Endothelial cell of umbilical vein (primary cell): ENCODE data around the gene MACROD2. TPM values are rescaled to one million over a fixed set of nuclear protein-coding genes. Genes with fewer than 3 reads are reported as not detected.

Experiments
- BruUV-seq: library from RNA; stranded (reverse); fragments of 400-500 nt; replicated peaks from 2 replicates; lab custom pipeline; 2021; lab: Mats Ljungman, UMichigan
- CTCF ChIA-PET: fragments of 300-600, 350-600 bp; sonication (Branson Sonifier 250); formaldehyde crosslinking; loops from one replicate; lab custom pipeline; 2021; ENCODE audit warnings: antibody characterized with exemption, inconsistent platforms; lab: Charles Lee
- POLR2A ChIA-PET: fragments of 300-600, 350-600 bp; sonication (Branson Sonifier 250); formaldehyde crosslinking; loops from one replicate; lab custom pipeline; 2021; ENCODE audit warnings: antibody characterized with exemption, inconsistent platforms; lab: Charles Lee
- DNase-seq: peaks from one replicate; pipeline ENCODE4 v3.0.0-alpha.2; 2011; ENCODE audit warnings: low read depth, low spot score
- FAIRE-seq: peaks from 2 replicates; lab custom pipeline; 2011; peaks lifted over from hg19 to GRCh38; lab: Jason Lieb, UNC
- H2AFZ ChIP-seq: 2 replicates; pipeline ENCODE4 v1.6.0; 2012; ENCODE audit warnings: low read depth, low read length, control low read depth, inconsistent platforms
- H3K27ac ChIP-seq: 2 replicates; pipeline ENCODE4 v1.5.1; 2011; ENCODE audit warnings: low read depth, mild to moderate bottlenecking, control low read depth, low read length, moderate library complexity; ENCODE audit not compliant: insufficient read depth
- H3K27me3 ChIP-seq, 2 experiments: 2 replicates each; pipeline versions ENCODE4 v1.6.0 to v1.6.1; 2011; ENCODE audit warnings: low read length in 2 of 2, mixed read lengths in 1 of 2; ENCODE audit not compliant: control insufficient read depth in 2 of 2, insufficient read depth in 2 of 2
- H3K36me3 ChIP-seq, 2 experiments: 2 replicates in 1 of 2; 3 replicates in 1 of 2; pipeline ENCODE4 v1.5.1; 2011; ENCODE audit warnings: low read length in 2 of 2, mild to moderate bottlenecking in 1 of 2, moderate library complexity in 1 of 2; ENCODE audit not compliant: control insufficient read depth in 2 of 2, insufficient read depth in 2 of 2; ENCODE audit errors: extremely low read depth in 1 of 2
- H3K4me1 ChIP-seq: 3 replicates; pipeline ENCODE4 v1.5.1; 2011; ENCODE audit warnings: mild to moderate bottlenecking, low read length; ENCODE audit not compliant: control insufficient read depth, insufficient read depth; ENCODE audit errors: extremely low read depth
- H3K4me2 ChIP-seq: 2 replicates; pipeline ENCODE4 v1.6.1; 2011; ENCODE audit warnings: low read length, control low read depth, mixed read lengths; ENCODE audit not compliant: insufficient read depth
- H3K4me3 ChIP-seq, 3 experiments: fragments of 200-600 bp in 1 of 3; sonication (generic), shearing (Covaris generic) in 1 of 3; replicated peaks in 1 of 3; 2 replicates each; pipeline ENCODE4 v1.5.1; 2011 to 2016; ENCODE audit warnings: control low read depth in 3 of 3, low read length in 3 of 3, mild to moderate bottlenecking in 2 of 3, inconsistent platforms in 1 of 3, low read depth in 1 of 3, moderate library complexity in 1 of 3; ENCODE audit not compliant: insufficient read depth in 1 of 3
- H3K79me2 ChIP-seq: 2 replicates; pipeline ENCODE4 v1.6.0; 2012; ENCODE audit warnings: low read length, inconsistent platforms; ENCODE audit not compliant: control insufficient read depth, insufficient read depth
- H3K9ac ChIP-seq: replicated peaks from 2 replicates; pipeline ENCODE3; 2011; ENCODE audit warnings: low read length, control low read depth; ENCODE audit not compliant: insufficient read depth; ENCODE audit errors: extremely low read depth
- H3K9me1 ChIP-seq: replicated peaks from 3 replicates; pipeline ENCODE4 v1.6.0; 2011; ENCODE audit warnings: mild to moderate bottlenecking, low read length; ENCODE audit not compliant: control insufficient read depth, insufficient read depth; ENCODE audit errors: extremely low read depth
- H3K9me3 ChIP-seq: replicated peaks from 2 replicates; pipeline ENCODE4 v1.5.1; 2012; ENCODE audit warnings: low read length, inconsistent platforms; ENCODE audit not compliant: control insufficient read depth, insufficient read depth
- H4K20me1 ChIP-seq: replicated peaks from 2 replicates; pipeline ENCODE3; 2011; ENCODE audit warnings: mild to moderate bottlenecking, low read length; ENCODE audit not compliant: control insufficient read depth, insufficient read depth; ENCODE audit errors: extremely low read depth
- CTCF ChIP-seq, 2 donors: IDR thresholded peaks; 1 replicate in 1 of 2; 2 replicates in 1 of 2; pipeline ENCODE4 v1.5.1; 2011; ENCODE audit warnings: low read length in 2 of 2, mild to moderate bottlenecking in 2 of 2, moderate library complexity in 2 of 2, control low read depth in 1 of 2, inconsistent platforms in 1 of 2, low read depth in 1 of 2; ENCODE audit not compliant: insufficient read depth in 1 of 2; ENCODE audit errors: extremely low read depth in 1 of 2
- EZH2 ChIP-seq: IDR thresholded peaks from 2 replicates; pipeline ENCODE4 v1.6.1; 2012; ENCODE audit warnings: borderline replicate concordance, low read depth, mild to moderate bottlenecking, moderate library complexity, low read length, inconsistent platforms; ENCODE audit not compliant: severe bottlenecking
- FOS ChIP-seq: IDR thresholded peaks from 2 replicates; pipeline ENCODE4 v1.6.1; 2011; ENCODE audit warnings: mild to moderate bottlenecking, low read length, moderate library complexity, borderline replicate concordance; ENCODE audit not compliant: insufficient read depth
- GATA2 ChIP-seq: IDR thresholded peaks from 2 replicates; pipeline ENCODE4 v1.7.0; 2011; ENCODE audit warnings: low read depth, mild to moderate bottlenecking, moderate library complexity, mixed read lengths, low read length; ENCODE audit not compliant: insufficient read length, insufficient read depth
- JUN ChIP-seq: IDR thresholded peaks from 2 replicates; pipeline ENCODE4 v1.6.1; 2011; ENCODE audit warnings: borderline replicate concordance, low read depth; ENCODE audit not compliant: insufficient read length, insufficient read depth
- MAX ChIP-seq: IDR thresholded peaks from 2 replicates; pipeline ENCODE4 v1.6.1; 2011; ENCODE audit not compliant: insufficient read depth, insufficient read length
- MYC ChIP-seq: IDR thresholded peaks from one replicate; pipeline ENCODE4 v1.6.1; 2011; ENCODE audit warnings: mild to moderate bottlenecking, low read depth, low read length
- POLR2A ChIP-seq: IDR thresholded peaks from 2 replicates; pipeline ENCODE4 v1.6.1; 2012; ENCODE audit warnings: low read depth, mild to moderate bottlenecking, control low read depth, low read length
- POLR2AphosphoS5 ChIP-seq: IDR thresholded peaks from 2 replicates; pipeline ENCODE4 v1.6.1; 2012; ENCODE audit warnings: low read depth, mild to moderate bottlenecking, control low read depth, low read length, moderate library complexity; ENCODE audit not compliant: insufficient read depth
- dilution Hi-C: fragments of 300-500 bp; cut with MboI; formaldehyde crosslinking; loops from one replicate; pipeline ENCODE4 v1.15.0; 2019; ENCODE audit warnings: low sequenced_read_pairs; ENCODE audit not compliant: extremely low pct_ligation_motif_present
- intact Hi-C: fragments of 100-400 bp; cut with micrococcal nuclease; formaldehyde crosslinking; loops from one replicate; pipeline ENCODE4 v1.10.0; 2022
- polyA plus RNA-seq, 4 experiments: library from polyadenylated mRNA; depleted of rRNA in 3 of 4; stranded (reverse) in 3 of 4; unstranded in 1 of 4; fragments of >200 nt; gene quantifications; 2 replicates each; pipeline versions ENCODE4 v1.2.1 to v1.2.3, GENCODE V29; 2011 to 2012; ENCODE audit warnings: missing spikeins in 1 of 4
- total RNA-seq: library from RNA; stranded (reverse); gene quantifications from 2 replicates; pipeline ENCODE4 v1.2.3, GENCODE V29; 2021

The MACROD2 gene
- total and polyA plus RNA-seq, 2 donors (not counting 3 experiments of a cell fraction or from before 2014, with no cell fraction given): 0.11 to 0.73 TPM

- ChIA-PET CTCF (no interaction called here), POLR2A (no interaction called here)
- Histone ChIP-seq H3K9me1 (no peaks in the 10 kb centered on the region), H3K36me3 (no peaks in the 10 kb centered on the region), H3K4me1 (no peaks in the 10 kb centered on the region), H3K4me3 (no peak overlapping the region), H3K9ac (no peak overlapping the region), H3K27ac (no peak overlapping the region), H4K20me1 (no peaks in the 10 kb centered on the region), H2AFZ (no peak overlapping the region), H3K9me3 (no peaks in the 10 kb centered on the region), H3K27me3 (no peaks in the 10 kb centered on the region), H3K79me2 (no peaks in the 10 kb centered on the region), H3K4me2 (no peak overlapping the region)
- dilution Hi-C loops: no loop called here
- no peak for DNase-seq
- intact Hi-C loops: no loop called here
- TF ChIP-seq EZH2 (no peak), MYC (no peak), GATA2 (no peak), CTCF (IDR thresholded peaks at IDR 0.05; ENCODE audit: extremely low read depth in 1 of 2, insufficient read depth in 1 of 2, low read depth in 1 of 2, low read length in 2 of 2) (no peak), JUN (no peak), POLR2A (no peak), POLR2AphosphoS5 (no peak), FOS (no peak), MAX (no peak)
- no TSS peak for BruUV-seq
- FAIRE-seq: no peak
These were observed 1214.2 kb downstream of the MACROD2 start for GRCh38 chr20:15209537-15209936.
